ENCODE data around the gene INSR.
"Not testable (repeated sequence)": the region's sequence is repeated elsewhere in the genome, so short reads cannot be mapped to it uniquely, and the experiment has no call there.

The INSR gene

DNA sequence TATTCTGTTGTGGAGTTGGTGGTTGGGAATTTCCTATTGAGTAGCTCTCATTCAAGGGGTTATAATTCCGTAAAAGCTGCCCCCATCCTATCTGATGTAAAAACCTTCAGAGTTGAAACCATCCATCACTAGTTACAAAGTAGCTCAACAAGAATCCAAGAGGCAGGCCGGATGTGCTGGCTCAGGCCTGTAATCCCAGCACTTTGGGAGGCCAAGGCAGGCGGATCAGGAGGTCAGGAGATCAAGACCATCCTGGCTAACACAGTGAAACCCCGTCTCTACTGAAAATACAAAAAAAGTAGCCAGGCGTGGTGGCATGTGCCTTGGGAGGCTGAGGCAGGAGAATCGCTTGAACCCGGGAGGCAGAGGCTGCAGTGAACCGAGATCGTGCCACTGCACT lies 14.1 kb upstream of the INSR start:
- not testable (repeated sequence) for H3K4me1 Mint-ChIP-seq (ENCODE audit: low read depth); H3K36me3 Mint-ChIP-seq (ENCODE audit: low read depth); H3K27ac Mint-ChIP-seq; H3K9me3 Mint-ChIP-seq; H3K27me3 Mint-ChIP-seq; H3K4me3 Mint-ChIP-seq

- H3K36me3 Mint-ChIP-seq (ENCODE audit: low read depth) = no peaks in the 10 kb centered on the region
- H3K4me1 Mint-ChIP-seq (ENCODE audit: low read depth) = no peaks in the 10 kb centered on the region
- H3K27ac Mint-ChIP-seq = no peak overlapping the region
- no peak overlapping the region for H3K4me3 Mint-ChIP-seq
- no peaks in the 10 kb centered on the region for H3K9me3 Mint-ChIP-seq
- H3K27me3 Mint-ChIP-seq = no peaks in the 10 kb centered on the region
Observed at GRCh38 chr19:7307590-7308218, 13.5 kb upstream of the INSR start.

DNA sequence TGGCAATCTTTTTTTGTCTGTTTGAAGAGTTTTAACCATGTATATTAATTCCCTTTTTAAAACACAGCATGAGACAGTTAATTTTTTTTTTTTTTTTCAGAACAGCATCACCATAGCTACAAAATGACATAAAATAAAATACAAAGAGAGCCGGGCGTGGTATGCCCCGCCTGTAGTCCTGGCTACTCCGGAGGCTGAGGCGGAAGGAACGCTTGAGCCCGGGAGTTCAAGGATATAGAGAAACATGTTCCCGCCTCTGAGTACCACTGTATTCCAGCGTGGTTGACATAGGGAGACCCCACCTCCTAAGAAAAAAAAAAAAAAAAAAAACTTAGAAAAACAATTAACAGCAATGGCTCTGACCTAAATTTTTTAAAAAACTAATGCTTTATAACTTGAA lies 10.0 kb upstream of the INSR start:
- Mint-ChIP-seq H3K4me3 (no peak overlapping the region), H3K27me3 (no peaks in the 10 kb centered on the region), H3K27ac (no peak overlapping the region), H3K9me3 (no peaks in the 10 kb centered on the region), H3K36me3 (ENCODE audit: low read depth) (no peaks in the 10 kb centered on the region), H3K4me1 (ENCODE audit: low read depth) (no peaks in the 10 kb centered on the region)

- Mint-ChIP-seq H3K9me3 (no peaks in the 10 kb centered on the region), H3K4me3 (no peak overlapping the region), H3K27ac (no peak overlapping the region), H3K36me3 (ENCODE audit: low read depth) (no peaks in the 10 kb centered on the region), H3K4me1 (ENCODE audit: low read depth) (no peaks in the 10 kb centered on the region), H3K27me3 (peaks cover under 1% of the 10 kb centered on the region)
Observed at GRCh38 chr19:7303470-7303869, 9.3 kb upstream of the INSR start.

- Mint-ChIP-seq H3K36me3 (ENCODE audit: low read depth) (no peaks in the 10 kb centered on the region), H3K27ac (no peak overlapping the region), H3K4me3 (no peak overlapping the region), H3K27me3 (peaks cover 17% of the 10 kb centered on the region), H3K9me3 (no peaks in the 10 kb centered on the region), H3K4me1 (ENCODE audit: low read depth) (no peaks in the 10 kb centered on the region)
Observed at GRCh38 chr19:7301525-7301924, 7.3 kb upstream of the INSR start.

- Mint-ChIP-seq H3K27ac (no peak overlapping the region), H3K4me1 (ENCODE audit: low read depth) (peaks cover 9% of the 10 kb centered on the region), H3K4me3 (no peak overlapping the region), H3K9me3 (no peaks in the 10 kb centered on the region), H3K27me3 (peaks cover 39% of the 10 kb centered on the region), H3K36me3 (ENCODE audit: low read depth) (no peaks in the 10 kb centered on the region)
Observed at GRCh38 chr19:7297742-7298141, 3.5 kb upstream of the INSR start.

DNA sequence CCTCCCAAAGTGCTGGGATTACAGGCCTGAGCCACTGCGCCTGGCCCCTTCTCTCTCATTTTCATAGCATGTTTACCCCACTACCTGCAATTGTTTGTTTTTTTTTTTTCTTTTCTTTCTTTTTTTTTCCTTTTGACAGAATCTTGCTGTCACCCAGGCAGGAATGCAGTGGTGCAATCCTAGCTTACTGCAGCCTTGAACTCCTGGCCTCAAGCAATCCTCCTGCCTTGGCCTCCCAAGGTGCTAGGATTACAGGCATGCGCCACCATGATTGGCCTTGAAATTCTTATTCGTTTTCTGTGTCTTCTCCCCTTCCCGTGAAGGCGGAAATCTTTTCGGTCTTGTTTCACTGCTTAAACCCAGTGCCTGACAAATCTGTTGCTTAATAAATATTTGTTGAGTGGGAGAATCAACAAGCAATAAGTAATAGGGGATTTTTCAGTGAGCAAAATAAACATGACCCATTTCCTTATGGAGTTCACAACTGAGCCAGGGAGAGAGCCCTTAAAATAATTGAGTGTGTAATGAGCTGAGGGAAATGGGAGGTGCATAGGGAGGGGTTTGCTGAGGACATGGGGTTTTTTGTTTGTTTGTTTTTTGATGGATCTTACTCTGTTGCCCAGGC lies 1.8 kb upstream of the INSR start:
- H3K27me3 Mint-ChIP-seq = peaks cover 52% of the 10 kb centered on the region
- no peaks in the 10 kb centered on the region for H3K9me3 Mint-ChIP-seq
- H3K4me1 Mint-ChIP-seq (ENCODE audit: low read depth) = peaks cover 9% of the 10 kb centered on the region
- H3K27ac Mint-ChIP-seq = no peak overlapping the region
- peak overlapping the region; percentile 18 for H3K4me3 Mint-ChIP-seq
- no peaks in the 10 kb centered on the region for H3K36me3 Mint-ChIP-seq (ENCODE audit: low read depth)

DNA sequence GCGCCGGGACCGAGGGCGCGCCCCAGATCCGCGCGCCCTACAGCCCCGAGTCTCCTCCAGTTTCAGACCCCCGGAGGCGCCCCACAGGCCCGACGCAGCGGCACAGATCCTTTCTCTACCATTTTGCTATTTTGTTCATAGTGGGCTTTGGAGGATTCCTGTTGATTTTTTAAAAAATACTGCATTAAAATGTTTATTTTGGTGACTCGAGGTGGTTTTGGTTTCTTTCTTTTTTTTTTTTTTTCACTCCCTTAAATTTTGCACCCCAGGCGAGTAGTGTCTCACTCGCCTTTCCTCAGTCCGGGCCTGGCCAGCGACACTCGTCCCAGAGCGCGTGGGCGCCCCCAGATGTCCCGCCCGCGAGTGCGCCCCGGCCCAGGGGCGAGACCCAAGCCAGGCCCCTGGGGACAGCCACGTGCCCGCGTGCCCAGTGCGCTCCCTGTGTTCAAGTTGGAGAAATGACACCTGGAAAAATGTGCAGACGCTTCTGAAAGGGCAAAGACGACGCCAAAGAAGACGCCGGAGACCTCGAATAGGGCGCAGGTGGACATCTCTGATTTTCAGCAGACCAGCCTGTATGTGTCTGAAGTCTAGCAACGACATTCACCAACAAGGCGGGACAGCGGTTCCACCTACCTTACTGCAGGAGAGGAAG lies 471 bp upstream of the INSR start:
- no peaks in the 10 kb centered on the region for H3K36me3 Mint-ChIP-seq (ENCODE audit: low read depth)
- no peak overlapping the region for H3K27ac Mint-ChIP-seq
- no peaks in the 10 kb centered on the region for H3K9me3 Mint-ChIP-seq
- H3K27me3 Mint-ChIP-seq = peaks cover 52% of the 10 kb centered on the region
- peak overlapping the region; percentile 76 for H3K4me3 Mint-ChIP-seq
- peaks cover 9% of the 10 kb centered on the region for H3K4me1 Mint-ChIP-seq (ENCODE audit: low read depth)

- Mint-ChIP-seq H3K36me3 (ENCODE audit: low read depth) (no peaks in the 10 kb centered on the region), H3K27ac (no peak overlapping the region), H3K27me3 (peaks cover 48% of the 10 kb centered on the region), H3K4me3 (peak overlapping the region; percentile 8), H3K9me3 (no peaks in the 10 kb centered on the region), H3K4me1 (ENCODE audit: low read depth) (peaks cover 9% of the 10 kb centered on the region)
Observed at GRCh38 chr19:7292950-7293761, 1.1 kb downstream of the INSR start.

GRCh38 chr19:7292352-7292949 lies 1.8 kb downstream of the INSR start:
- H3K36me3 Mint-ChIP-seq (ENCODE audit: low read depth) = no peaks in the 10 kb centered on the region
- H3K9me3 Mint-ChIP-seq = no peaks in the 10 kb centered on the region
- no peak overlapping the region for H3K27ac Mint-ChIP-seq
- H3K27me3 Mint-ChIP-seq = peaks cover 41% of the 10 kb centered on the region
- H3K4me3 Mint-ChIP-seq = peak overlapping the region; percentile 8
- peaks cover 9% of the 10 kb centered on the region for H3K4me1 Mint-ChIP-seq (ENCODE audit: low read depth)

DNA sequence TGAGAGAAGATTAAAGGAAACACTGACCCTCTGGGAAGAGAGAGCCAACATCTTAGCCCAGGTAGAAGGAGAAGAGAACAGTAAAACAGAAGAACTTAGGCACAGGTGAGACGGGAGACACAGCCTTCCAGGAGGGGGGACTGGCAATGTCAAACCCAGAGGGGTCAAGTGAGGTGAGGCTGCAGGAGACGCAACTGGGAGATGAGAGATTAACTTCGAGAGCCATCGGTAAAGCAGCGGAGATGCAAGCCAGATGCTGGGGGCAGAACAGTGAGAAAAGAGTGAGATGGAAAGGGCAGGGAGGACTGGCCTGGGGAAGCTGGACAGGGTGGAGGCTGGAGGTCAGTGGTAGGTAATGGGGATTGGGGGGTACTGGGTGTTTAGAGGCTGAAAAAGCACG lies 5.2 kb downstream of the INSR start:
- H3K27me3 Mint-ChIP-seq = peaks cover 18% of the 10 kb centered on the region
- H3K27ac Mint-ChIP-seq = no peak overlapping the region
- H3K36me3 Mint-ChIP-seq (ENCODE audit: low read depth) = no peaks in the 10 kb centered on the region
- H3K4me1 Mint-ChIP-seq (ENCODE audit: low read depth) = no peaks in the 10 kb centered on the region
- no peak overlapping the region for H3K4me3 Mint-ChIP-seq
- H3K9me3 Mint-ChIP-seq = no peaks in the 10 kb centered on the region

- H3K36me3 Mint-ChIP-seq (ENCODE audit: low read depth) = no peaks in the 10 kb centered on the region
- H3K27me3 Mint-ChIP-seq = peaks cover 17% of the 10 kb centered on the region
- H3K4me3 Mint-ChIP-seq = no peak overlapping the region
- no peaks in the 10 kb centered on the region for H3K9me3 Mint-ChIP-seq
- H3K27ac Mint-ChIP-seq = no peak overlapping the region
- H3K4me1 Mint-ChIP-seq (ENCODE audit: low read depth) = no peaks in the 10 kb centered on the region
Observed at GRCh38 chr19:7288131-7288530, 6.1 kb downstream of the INSR start.

DNA sequence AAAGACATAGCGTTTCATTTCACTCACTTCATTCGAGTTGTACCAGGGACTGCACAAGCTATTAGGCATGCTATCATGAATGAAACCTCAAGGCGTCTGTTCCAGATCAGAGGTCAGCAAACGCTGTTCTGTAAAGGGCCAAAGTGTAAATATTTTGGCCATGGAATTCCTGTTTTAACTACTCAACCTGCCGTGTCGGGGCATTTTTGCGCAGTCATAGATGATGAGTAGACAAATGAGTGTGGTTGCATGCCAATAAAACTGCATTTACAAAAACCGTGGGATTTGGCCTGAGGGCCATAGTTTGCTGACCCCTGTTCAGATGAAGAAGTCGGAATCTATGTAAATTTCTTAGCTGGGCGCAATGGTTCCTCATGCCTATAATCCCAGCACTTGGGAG lies 6.5 kb downstream of the INSR start:
- H3K27me3 Mint-ChIP-seq = peaks cover 13% of the 10 kb centered on the region

GRCh38 chr19:7280940-7281666 lies 13.1 kb downstream of the INSR start:
- Mint-ChIP-seq H3K27me3 (no peaks in the 10 kb centered on the region), H3K36me3 (ENCODE audit: low read depth) (no peaks in the 10 kb centered on the region), H3K4me3 (no peak overlapping the region), H3K27ac (no peak overlapping the region), H3K4me1 (ENCODE audit: low read depth) (no peaks in the 10 kb centered on the region), H3K9me3 (no peaks in the 10 kb centered on the region)

More for the DNA sequence above, 6.5 kb downstream of the INSR start:
- no peaks in the 10 kb centered on the region for H3K36me3 Mint-ChIP-seq (ENCODE audit: low read depth)
- H3K27ac Mint-ChIP-seq = no peak overlapping the region
- no peaks in the 10 kb centered on the region for H3K4me1 Mint-ChIP-seq (ENCODE audit: low read depth)
- H3K4me3 Mint-ChIP-seq = no peak overlapping the region
- H3K9me3 Mint-ChIP-seq = no peaks in the 10 kb centered on the region
